GM12873 (cell line): Measurements from ENCODE around the gene AMN.

ENCODE experiments used
- TF ChIP-seq, protein P1 (sequence below): IDR thresholded peaks from 2 replicates; pipeline ENCODE4 v1.5.1; 2012; ENCODE audit warnings: low read depth, mild to moderate bottlenecking, moderate library complexity, low read length, control low read depth; ENCODE audit not compliant: insufficient read depth; ENCODE audit errors: missing control alignments

The AMN gene

DNA sequence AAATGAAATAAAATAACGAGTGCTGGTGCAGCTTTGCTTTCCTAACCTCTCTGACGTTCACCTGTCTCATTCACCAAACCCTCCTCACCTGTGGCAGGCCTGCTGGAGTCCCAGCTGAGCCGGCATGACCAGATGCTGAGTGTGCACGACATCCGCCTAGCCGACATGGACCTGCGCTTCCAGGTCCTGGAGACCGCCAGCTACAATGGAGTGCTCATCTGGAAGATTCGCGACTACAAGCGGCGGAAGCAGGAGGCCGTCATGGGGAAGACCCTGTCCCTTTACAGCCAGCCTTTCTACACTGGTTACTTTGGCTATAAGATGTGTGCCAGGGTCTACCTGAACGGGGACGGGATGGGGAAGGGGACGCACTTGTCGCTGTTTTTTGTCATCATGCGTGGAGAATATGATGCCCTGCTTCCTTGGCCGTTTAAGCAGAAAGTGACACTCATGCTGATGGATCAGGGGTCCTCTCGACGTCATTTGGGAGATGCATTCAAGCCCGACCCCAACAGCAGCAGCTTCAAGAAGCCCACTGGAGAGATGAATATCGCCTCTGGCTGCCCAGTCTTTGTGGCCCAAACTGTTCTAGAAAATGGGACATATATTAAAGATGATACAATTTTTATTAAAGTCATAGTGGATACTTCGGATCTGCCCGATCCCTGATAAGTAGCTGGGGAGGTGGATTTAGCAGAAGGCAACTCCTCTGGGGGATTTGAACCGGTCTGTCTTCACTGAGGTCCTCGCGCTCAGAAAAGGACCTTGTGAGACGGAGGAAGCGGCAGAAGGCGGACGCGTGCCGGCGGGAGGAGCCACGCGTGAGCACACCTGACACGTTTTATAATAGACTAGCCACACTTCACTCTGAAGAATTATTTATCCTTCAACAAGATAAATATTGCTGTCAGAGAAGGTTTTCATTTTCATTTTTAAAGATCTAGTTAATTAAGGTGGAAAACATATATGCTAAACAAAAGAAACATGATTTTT, 17.1 kb upstream of the AMN start:
- TF ChIP-seq, protein P1, sequence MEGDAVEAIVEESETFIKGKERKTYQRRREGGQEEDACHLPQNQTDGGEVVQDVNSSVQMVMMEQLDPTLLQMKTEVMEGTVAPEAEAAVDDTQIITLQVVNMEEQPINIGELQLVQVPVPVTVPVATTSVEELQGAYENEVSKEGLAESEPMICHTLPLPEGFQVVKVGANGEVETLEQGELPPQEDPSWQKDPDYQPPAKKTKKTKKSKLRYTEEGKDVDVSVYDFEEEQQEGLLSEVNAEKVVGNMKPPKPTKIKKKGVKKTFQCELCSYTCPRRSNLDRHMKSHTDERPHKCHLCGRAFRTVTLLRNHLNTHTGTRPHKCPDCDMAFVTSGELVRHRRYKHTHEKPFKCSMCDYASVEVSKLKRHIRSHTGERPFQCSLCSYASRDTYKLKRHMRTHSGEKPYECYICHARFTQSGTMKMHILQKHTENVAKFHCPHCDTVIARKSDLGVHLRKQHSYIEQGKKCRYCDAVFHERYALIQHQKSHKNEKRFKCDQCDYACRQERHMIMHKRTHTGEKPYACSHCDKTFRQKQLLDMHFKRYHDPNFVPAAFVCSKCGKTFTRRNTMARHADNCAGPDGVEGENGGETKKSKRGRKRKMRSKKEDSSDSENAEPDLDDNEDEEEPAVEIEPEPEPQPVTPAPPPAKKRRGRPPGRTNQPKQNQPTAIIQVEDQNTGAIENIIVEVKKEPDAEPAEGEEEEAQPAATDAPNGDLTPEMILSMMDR: no peak

DNA sequence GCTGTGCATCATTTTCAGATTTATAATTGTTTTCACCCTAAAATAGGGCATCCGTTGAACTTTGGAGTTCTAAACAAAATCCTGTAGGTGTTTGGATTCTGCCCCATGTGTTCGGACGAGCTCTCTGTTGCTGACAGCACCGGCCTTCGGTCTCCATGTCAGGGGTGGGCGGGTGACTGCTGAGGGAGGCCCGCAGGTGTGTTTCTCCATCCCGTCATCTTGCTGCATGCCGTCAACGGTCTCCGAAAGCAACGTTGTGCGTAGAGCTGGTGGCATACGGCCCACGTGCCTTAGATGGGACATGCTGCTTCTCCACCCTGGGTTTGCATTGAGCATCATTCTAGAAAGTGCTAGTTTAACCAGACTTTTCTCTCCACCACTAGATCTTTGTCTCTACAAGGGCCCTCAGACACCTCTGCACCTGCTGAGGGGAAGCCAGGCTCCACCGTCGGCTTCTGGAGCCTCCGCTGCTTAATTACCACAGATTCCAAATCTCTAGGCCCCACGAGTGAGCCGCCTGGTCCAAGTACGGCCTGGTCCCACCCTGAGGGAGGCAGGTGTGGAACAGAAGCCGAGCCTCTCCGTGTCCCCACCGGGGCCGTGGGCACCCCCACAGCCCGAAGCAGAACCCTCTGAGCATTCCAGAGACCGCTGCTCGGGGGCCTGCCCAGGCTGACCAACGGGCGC, 15.7 kb upstream of the AMN start:
- TF ChIP-seq, protein P1: no peak

DNA sequence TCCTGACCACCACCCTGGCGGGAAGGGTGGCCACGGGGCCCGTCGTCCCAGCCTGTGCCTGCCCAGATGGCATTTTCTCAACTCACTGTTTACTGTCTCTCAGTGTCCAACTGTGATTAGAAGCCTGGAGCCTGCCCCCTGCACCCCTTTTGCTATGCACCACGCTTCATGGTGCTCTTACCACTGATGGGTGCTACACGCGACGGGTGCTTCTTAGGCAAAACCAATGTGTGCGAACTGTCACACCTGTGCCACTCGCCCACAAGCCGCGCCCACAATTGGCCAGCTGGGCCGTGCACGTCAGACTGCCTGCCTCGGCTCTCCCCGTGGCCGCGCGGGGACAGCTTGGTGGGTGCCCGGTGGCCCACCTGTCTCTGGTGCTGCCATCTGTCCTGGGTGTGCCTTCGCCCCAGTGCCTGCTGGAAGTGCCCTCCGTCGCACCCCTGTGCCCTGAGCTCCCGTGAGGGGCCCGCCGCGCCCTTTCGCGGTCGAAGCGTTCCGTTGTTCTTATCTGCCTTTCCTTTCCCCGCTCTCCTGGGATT, 15.1 kb upstream of the AMN start:
- TF ChIP-seq, protein P1: no peak

DNA sequence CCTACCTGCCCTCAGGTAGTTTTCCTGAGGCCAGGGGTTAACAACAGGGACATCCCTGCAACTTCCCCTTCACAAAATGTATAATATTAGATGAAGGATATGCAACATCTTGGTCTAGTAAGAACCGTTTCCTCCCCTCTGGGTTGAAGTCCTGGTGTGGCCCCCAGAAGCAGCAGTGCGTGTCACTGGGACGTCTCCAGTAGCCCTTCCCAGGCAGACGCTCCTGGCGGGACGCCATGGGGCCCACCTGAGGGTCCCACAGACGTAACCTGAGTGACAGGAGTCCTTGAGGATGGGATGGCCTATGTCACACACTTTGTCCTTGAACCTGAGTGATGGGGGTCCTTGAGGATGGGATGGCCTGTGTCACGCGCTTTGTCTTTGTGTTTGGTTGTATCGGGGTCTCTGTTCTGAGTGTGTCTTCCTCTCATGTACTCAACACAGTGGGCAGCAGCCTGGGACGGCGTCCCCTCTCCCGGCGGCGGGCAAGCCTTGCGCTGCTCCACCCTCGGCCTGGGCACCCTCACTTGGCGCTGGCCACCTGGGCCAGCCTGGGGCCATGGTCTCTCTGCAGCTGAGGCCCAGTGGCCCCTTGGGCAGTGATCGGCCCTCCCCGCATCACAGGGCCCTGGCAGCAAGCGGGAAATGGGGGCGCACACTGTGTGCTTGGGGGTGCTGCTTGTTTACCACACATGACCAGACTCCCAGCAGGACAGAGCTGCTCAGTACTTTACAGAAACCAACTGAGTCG, 14.3 kb upstream of the AMN start:
- TF ChIP-seq, protein P1: no peak

DNA sequence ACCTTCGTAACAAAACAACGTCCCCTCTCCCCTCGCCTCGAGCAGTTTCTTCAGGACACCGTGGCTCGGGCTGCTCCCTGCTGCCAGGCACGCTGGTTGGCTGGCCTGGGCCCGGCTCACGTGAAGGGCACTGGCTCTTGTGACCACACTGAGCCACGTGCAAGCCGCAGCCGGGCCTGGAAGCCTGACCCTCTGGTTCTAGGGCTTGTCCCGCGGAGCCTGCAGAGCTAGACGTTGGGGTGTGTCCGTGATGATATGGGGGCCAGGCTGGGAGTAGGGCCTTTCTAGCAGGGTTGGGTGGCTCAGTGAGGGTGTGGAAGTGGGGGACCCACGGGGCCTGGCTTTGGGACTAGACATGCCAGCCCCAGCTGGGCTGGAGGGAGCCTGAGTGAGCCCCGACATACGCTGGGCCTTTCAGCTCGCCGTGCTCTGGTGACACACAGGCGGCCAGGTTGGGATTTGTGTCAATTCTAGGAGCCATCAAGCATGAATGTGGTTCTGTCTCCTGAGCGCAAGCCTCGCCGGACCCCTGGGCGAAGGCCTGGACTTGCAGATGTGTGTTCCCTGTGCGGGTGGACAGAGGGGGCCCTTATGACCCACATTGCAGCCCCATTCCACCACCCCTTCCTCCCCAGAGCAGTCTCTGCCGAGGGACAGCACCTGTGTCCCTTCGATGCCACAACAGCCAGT, 13.6 kb upstream of the AMN start:
- TF ChIP-seq, protein P1: no peak

DNA sequence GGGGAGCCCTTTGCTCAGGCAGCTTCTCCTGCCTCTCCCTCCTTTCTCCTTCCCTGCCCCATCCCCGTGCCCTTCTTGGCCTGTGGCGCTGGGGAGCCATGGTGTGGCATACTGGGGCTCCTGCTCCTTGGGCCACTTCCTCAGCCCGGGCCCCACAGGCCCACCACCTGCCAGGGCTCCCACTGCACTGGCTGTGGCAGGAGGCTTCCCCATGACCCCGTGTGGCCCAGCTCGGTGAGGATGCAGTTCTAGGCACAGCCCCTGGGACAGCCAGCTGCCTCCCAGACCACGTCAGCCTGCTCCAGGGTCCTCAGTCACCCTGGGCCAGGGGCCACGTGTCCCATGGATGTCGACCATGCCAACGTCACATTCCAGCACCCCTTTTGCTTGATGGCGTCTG, 13.0 kb upstream of the AMN start:
- TF ChIP-seq, protein P1: no peak
